Osteoblast (primary cell): ENCODE data around the gene CCDC154. TPM values are rescaled to one million over a fixed set of nuclear protein-coding genes. Genes with fewer than 3 reads are reported as not detected.
"Not testable (repeated sequence)": the region's sequence is repeated elsewhere in the genome, so short reads cannot be mapped to it uniquely, and the experiment has no call there.

Experiments used
- DNase-seq: peaks from one replicate; pipeline ENCODE4 v3.0.0; 2011; ENCODE audit warnings: low spot score, mixed read lengths; ENCODE audit not compliant: insufficient read length; ENCODE audit errors: missing footprints
- H2AFZ ChIP-seq: 2 replicates; pipeline ENCODE4 v1.6.0; 2011; ENCODE audit warnings: mild to moderate bottlenecking, low read length
- H3K27ac ChIP-seq: 2 replicates; pipeline ENCODE4 v1.5.1; 2011; ENCODE audit warnings: mild to moderate bottlenecking, low read depth, low read length, moderate library complexity
- H3K27me3 ChIP-seq: 2 replicates; pipeline ENCODE4 v1.6.0; 2012; ENCODE audit warnings: mild to moderate bottlenecking, control low read depth, inconsistent platforms, low read length, moderate library complexity; ENCODE audit not compliant: insufficient read depth
- H3K36me3 ChIP-seq: 2 replicates; pipeline ENCODE4 v1.5.1; 2011; ENCODE audit warnings: mild to moderate bottlenecking, low read length, control low read depth, moderate library complexity; ENCODE audit not compliant: insufficient read depth
- H3K4me1 ChIP-seq: 2 replicates; pipeline ENCODE4 v1.5.1; 2011; ENCODE audit warnings: mild to moderate bottlenecking, low read length, control low read depth, moderate library complexity; ENCODE audit not compliant: insufficient read depth
- H3K4me2 ChIP-seq: 2 replicates; pipeline ENCODE4 v1.6.0; 2011; ENCODE audit warnings: mild to moderate bottlenecking, low read length; ENCODE audit not compliant: insufficient read depth
- H3K4me3 ChIP-seq: fragments of 200-600 bp; sonication (generic); 3 replicates; pipeline ENCODE4 v1.5.1; 2012; ENCODE audit warnings: mild to moderate bottlenecking, low read length, inconsistent platforms; ENCODE audit not compliant: insufficient read depth
- H3K79me2 ChIP-seq: 2 replicates; pipeline ENCODE4 v1.6.0; 2012; ENCODE audit warnings: mild to moderate bottlenecking, low read length, control low read depth, inconsistent platforms; ENCODE audit not compliant: insufficient read depth
- H3K9me3 ChIP-seq: 2 replicates; pipeline ENCODE4 v1.5.1; 2011; ENCODE audit warnings: low read depth, low read length, control low read depth
- H4K20me1 ChIP-seq: 2 replicates; pipeline ENCODE4 v1.6.0; 2012; ENCODE audit warnings: mild to moderate bottlenecking, low read length, control low read depth; ENCODE audit not compliant: insufficient read depth
- CTCF ChIP-seq: IDR thresholded peaks from 2 replicates; pipeline ENCODE4 v1.5.1; 2011; ENCODE audit warnings: mild to moderate bottlenecking, low read depth, low read length, moderate library complexity; ENCODE audit errors: extremely low read depth
- total RNA-seq: library from RNA; depleted of rRNA; stranded (reverse); fragments of >200 nt; gene quantifications from 2 replicates; pipeline ENCODE4 v1.2.3, GENCODE V29; 2012

CCDC154 gene
- total RNA-seq, 1 donor = 0.36 TPM

- no peak for TF ChIP-seq CTCF
- no peak overlapping the region for H2AFZ ChIP-seq
- H3K27ac ChIP-seq = no peak overlapping the region
- H3K79me2 ChIP-seq = no peaks in the 10 kb centered on the region
- H3K9me3 ChIP-seq = no peaks in the 10 kb centered on the region
- DNase-seq = no peak
- no peaks in the 10 kb centered on the region for H3K27me3 ChIP-seq
- H4K20me1 ChIP-seq = no peaks in the 10 kb centered on the region
- H3K4me2 ChIP-seq = no peak overlapping the region
- H3K4me3 ChIP-seq = no peak overlapping the region
- no peaks in the 10 kb centered on the region for H3K36me3 ChIP-seq
- H3K4me1 ChIP-seq = no peaks in the 10 kb centered on the region
Measured at GRCh38 chr16:1441391-1441829, 2.9 kb downstream of the CCDC154 start.

- not testable (repeated sequence) for H2AFZ ChIP-seq, DNase-seq, H4K20me1 ChIP-seq
Measured at GRCh38 chr16:1439699-1440074, 4.7 kb downstream of the CCDC154 start.

GRCh38 chr16:1439058-1439698 lies 5.2 kb downstream of the CCDC154 start:
- no peaks in the 10 kb centered on the region for H3K27me3 ChIP-seq
- H3K27ac ChIP-seq = no peak overlapping the region
- TF ChIP-seq CTCF = no peak
- no peaks in the 10 kb centered on the region for H3K9me3 ChIP-seq
- no peak overlapping the region for H3K4me2 ChIP-seq
- H3K36me3 ChIP-seq = no peaks in the 10 kb centered on the region
- H3K4me3 ChIP-seq = no peak overlapping the region
- H3K4me1 ChIP-seq = no peaks in the 10 kb centered on the region
- no peak overlapping the region for H2AFZ ChIP-seq
- no peak for DNase-seq
- H4K20me1 ChIP-seq = no peaks in the 10 kb centered on the region
- H3K79me2 ChIP-seq = no peaks in the 10 kb centered on the region

More at GRCh38 chr16:1439699-1440074, 4.7 kb downstream of the CCDC154 start:
- H3K9me3 ChIP-seq, H3K4me2 ChIP-seq, H3K79me2 ChIP-seq, H3K27me3 ChIP-seq, H3K4me3 ChIP-seq, H3K4me1 ChIP-seq, H3K27ac ChIP-seq, H3K36me3 ChIP-seq: not testable (repeated sequence)

- H3K9me3 ChIP-seq = no peaks in the 10 kb centered on the region
- no peaks in the 10 kb centered on the region for H3K27me3 ChIP-seq
- DNase-seq = no peak
- no peaks in the 10 kb centered on the region for H3K4me1 ChIP-seq
- no peaks in the 10 kb centered on the region for H4K20me1 ChIP-seq
- no peak overlapping the region for H3K4me3 ChIP-seq
- H3K4me2 ChIP-seq = no peak overlapping the region
- no peaks in the 10 kb centered on the region for H3K36me3 ChIP-seq
- no peak overlapping the region for H3K27ac ChIP-seq
- no peak overlapping the region for H2AFZ ChIP-seq
- H3K79me2 ChIP-seq = no peaks in the 10 kb centered on the region
- TF ChIP-seq CTCF = no peak
Measured at GRCh38 chr16:1438229-1439057, 5.9 kb downstream of the CCDC154 start.
